ENCODE data around the gene OOEP.

DNA sequence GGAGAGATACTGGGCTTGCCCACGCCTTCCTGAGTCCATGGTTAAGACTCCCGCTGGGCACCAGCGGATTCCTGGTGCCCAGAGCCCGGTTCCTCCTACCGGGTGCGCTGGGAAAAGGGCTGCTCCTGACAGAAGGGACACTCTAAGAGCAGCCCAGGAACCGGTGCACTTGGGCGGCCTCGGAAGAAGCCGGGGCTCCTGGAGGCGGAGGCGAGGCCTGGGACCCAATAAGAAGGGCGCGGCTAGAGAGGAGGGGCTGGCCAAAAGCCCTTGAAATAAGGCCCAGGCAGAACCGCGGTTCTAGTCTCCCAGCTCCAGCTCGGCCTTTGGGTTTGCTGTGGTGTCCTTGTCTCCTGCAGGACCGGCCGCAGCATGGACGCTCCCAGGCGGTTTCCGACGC lies 7.3 kb downstream of the OOEP start, which contains the start of gene KHDC3L:
- TF ChIP-seq, protein P1, sequence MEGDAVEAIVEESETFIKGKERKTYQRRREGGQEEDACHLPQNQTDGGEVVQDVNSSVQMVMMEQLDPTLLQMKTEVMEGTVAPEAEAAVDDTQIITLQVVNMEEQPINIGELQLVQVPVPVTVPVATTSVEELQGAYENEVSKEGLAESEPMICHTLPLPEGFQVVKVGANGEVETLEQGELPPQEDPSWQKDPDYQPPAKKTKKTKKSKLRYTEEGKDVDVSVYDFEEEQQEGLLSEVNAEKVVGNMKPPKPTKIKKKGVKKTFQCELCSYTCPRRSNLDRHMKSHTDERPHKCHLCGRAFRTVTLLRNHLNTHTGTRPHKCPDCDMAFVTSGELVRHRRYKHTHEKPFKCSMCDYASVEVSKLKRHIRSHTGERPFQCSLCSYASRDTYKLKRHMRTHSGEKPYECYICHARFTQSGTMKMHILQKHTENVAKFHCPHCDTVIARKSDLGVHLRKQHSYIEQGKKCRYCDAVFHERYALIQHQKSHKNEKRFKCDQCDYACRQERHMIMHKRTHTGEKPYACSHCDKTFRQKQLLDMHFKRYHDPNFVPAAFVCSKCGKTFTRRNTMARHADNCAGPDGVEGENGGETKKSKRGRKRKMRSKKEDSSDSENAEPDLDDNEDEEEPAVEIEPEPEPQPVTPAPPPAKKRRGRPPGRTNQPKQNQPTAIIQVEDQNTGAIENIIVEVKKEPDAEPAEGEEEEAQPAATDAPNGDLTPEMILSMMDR (conservative IDR thresholded peaks at IDR 0.05; ENCODE audit: low read length) = no peak
- no peak for TF ChIP-seq EZH2phosphoT487 (IDR thresholded peaks at IDR 0.05; ENCODE audit: borderline replicate concordance)

Data from Loucy (cell line).